BLaER1 treated with 17β-estradiol and CSF1 and Interleukin-3, amounts not matched to agents 10 nM and 100 nM (cell line): Measurements from ENCODE around the gene TTC3.

Experiments used
- H3K27ac ChIP-seq, 11 experiments: shearing (Covaris generic); formaldehyde crosslinking; 2 replicates each; pipeline ENCODE4 v1.8.1; 2022
- H3K27me3 ChIP-seq, 11 experiments: shearing (Covaris generic); formaldehyde crosslinking; 2 replicates each; pipeline ENCODE4 v1.8.1; 2022
- H3K36me3 ChIP-seq, 11 experiments: shearing (Covaris generic); formaldehyde crosslinking; 2 replicates each; pipeline ENCODE4 v1.8.1; 2022
- H3K4me1 ChIP-seq, 10 experiments: shearing (Covaris generic); formaldehyde crosslinking; 2 replicates each; pipeline ENCODE4 v1.8.1; 2022
- H3K4me2 ChIP-seq, 11 experiments: shearing (Covaris generic); formaldehyde crosslinking; 2 replicates each; pipeline ENCODE4 v1.8.1; 2022
- H3K4me3 ChIP-seq, 10 experiments: shearing (Covaris generic); formaldehyde crosslinking; 2 replicates each; pipeline ENCODE4 v1.8.1; 2022
- H3K9ac ChIP-seq, 11 experiments: shearing (Covaris generic); formaldehyde crosslinking; 2 replicates each; pipeline ENCODE4 v1.8.1; 2022
- H3K9me3 ChIP-seq, 11 experiments: shearing (Covaris generic); formaldehyde crosslinking; replicated peaks in 1 of 11; 2 replicates each; pipeline ENCODE4 v1.8.1; 2022
- H4K20me1 ChIP-seq, 11 experiments: shearing (Covaris generic); formaldehyde crosslinking; 2 replicates each; pipeline ENCODE4 v1.8.1; 2022
- Cebpa-rat ChIP-seq, 11 experiments: shearing (Covaris generic); IDR thresholded peaks; 2 replicates each; pipeline ENCODE4 v1.8.1; 2022

TTC3 gene

GRCh38 chr21:37075214-37075770 is 2.2 kb downstream of the TTC3 start:
- peaks cover 0 to 38% (median 28%) of the 10 kb centered on the region in 11 experiments; a peak in 14 of 22 replicates for H3K9me3 ChIP-seq
- peaks cover 0 to 4% (median 0%) of the 10 kb centered on the region in 11 experiments; a peak in 5 of 22 replicates for H3K36me3 ChIP-seq
- H3K4me3 ChIP-seq = peak overlapping the region in 4 of 10 experiments; percentile 86 to 90 (median 87); a peak in 4 of 20 replicates
- H4K20me1 ChIP-seq = peaks cover 0 to 51% (median 18%) of the 10 kb centered on the region in 11 experiments; a peak in 14 of 22 replicates
- peak overlapping the region in 1 of 11 experiments; percentile 93; a peak in 1 of 22 replicates for H3K9ac ChIP-seq
- no peak for TF ChIP-seq Cebpa-rat (IDR thresholded peaks at IDR 0.05)
- peak overlapping the region; percentile 50 to 98 (median 95); a peak in 21 of 22 replicates for H3K4me2 ChIP-seq
- peaks cover 31 to 44% (median 35%) of the 10 kb centered on the region in 10 experiments for H3K4me1 ChIP-seq
- H3K27me3 ChIP-seq = no peaks in the 10 kb centered on the region
- H3K27ac ChIP-seq = no peak overlapping the region

- Histone ChIP-seq H3K27me3 (no peaks in the 10 kb centered on the region), H3K9me3 (peaks cover 0 to 48% (median 34%) of the 10 kb centered on the region in 11 experiments; a peak in 16 of 22 replicates), H3K4me2 (no peak overlapping the region), H4K20me1 (peaks cover 0 to 51% (median 18%) of the 10 kb centered on the region in 11 experiments; a peak in 14 of 22 replicates), H3K4me3 (no peak overlapping the region), H3K36me3 (peaks cover 0 to 5% (median 0%) of the 10 kb centered on the region in 11 experiments; a peak in 5 of 22 replicates), H3K27ac (no peak overlapping the region), H3K4me1 (peaks cover 23 to 45% (median 26%) of the 10 kb centered on the region in 10 experiments), H3K9ac (no peak overlapping the region)
- no peak for TF ChIP-seq Cebpa-rat (IDR thresholded peaks at IDR 0.05)
Observed at GRCh38 chr21:37076087-37076850, 3.2 kb downstream of the TTC3 start.

GRCh38 chr21:37077403-37077802 is 4.3 kb downstream of the TTC3 start:
- H3K4me2 ChIP-seq = no peak overlapping the region
- no peak overlapping the region for H3K4me3 ChIP-seq
- peaks cover 0 to 13% (median 0%) of the 10 kb centered on the region in 11 experiments; a peak in 5 of 22 replicates for H3K36me3 ChIP-seq
- no peak overlapping the region for H3K27ac ChIP-seq
- H4K20me1 ChIP-seq = peaks cover 0 to 56% (median 20%) of the 10 kb centered on the region in 11 experiments; a peak in 14 of 22 replicates
- H3K4me1 ChIP-seq = peaks cover 13 to 40% (median 15%) of the 10 kb centered on the region in 10 experiments
- no peak overlapping the region for H3K9ac ChIP-seq
- H3K9me3 ChIP-seq = peaks cover 0 to 58% (median 41%) of the 10 kb centered on the region in 11 experiments; a peak in 16 of 22 replicates
- TF ChIP-seq Cebpa-rat (IDR thresholded peaks at IDR 0.05) = no peak
- no peaks in the 10 kb centered on the region for H3K27me3 ChIP-seq

GRCh38 chr21:37079211-37079824 is 6.3 kb downstream of the TTC3 start:
- no peaks in the 10 kb centered on the region for H3K27me3 ChIP-seq
- H3K9ac ChIP-seq = no peak overlapping the region
- H3K4me2 ChIP-seq = peak overlapping the region in 3 of 11 experiments; percentile 22 to 78 (median 63); a peak in 6 of 22 replicates
- H3K36me3 ChIP-seq = peaks cover 0 to 13% (median 0%) of the 10 kb centered on the region in 11 experiments; a peak in 6 of 22 replicates
- peak overlapping the region in 3 of 11 experiments; percentile 14 to 36 (median 31); a peak in 2 of 22 replicates for H3K27ac ChIP-seq
- no peak overlapping the region; a peak in 1 of 20 replicates for H3K4me3 ChIP-seq
- peaks cover 0 to 58% (median 41%) of the 10 kb centered on the region in 11 experiments; a peak in 16 of 22 replicates for H3K9me3 ChIP-seq
- no peak for TF ChIP-seq Cebpa-rat (IDR thresholded peaks at IDR 0.05)
- peaks cover 3 to 71% (median 35%) of the 10 kb centered on the region in 11 experiments; a peak in 14 of 22 replicates for H4K20me1 ChIP-seq
- H3K4me1 ChIP-seq = peaks cover 19 to 59% (median 25%) of the 10 kb centered on the region in 10 experiments

GRCh38 chr21:37082375-37082774 is 9.3 kb downstream of the TTC3 start:
- no peaks in the 10 kb centered on the region for H3K27me3 ChIP-seq
- H3K36me3 ChIP-seq = peaks cover 0 to 15% (median 1%) of the 10 kb centered on the region in 11 experiments; a peak in 7 of 22 replicates
- H4K20me1 ChIP-seq = peaks cover 11 to 71% (median 47%) of the 10 kb centered on the region in 11 experiments; a peak in 18 of 22 replicates
- peak overlapping the region in 1 of 11 experiments; percentile 5; a peak in 1 of 22 replicates for H3K4me2 ChIP-seq
- no peak overlapping the region for H3K27ac ChIP-seq
- TF ChIP-seq Cebpa-rat (IDR thresholded peaks at IDR 0.05) = no peak
- peaks cover 0 to 43% (median 28%) of the 10 kb centered on the region in 11 experiments; a peak in 15 of 22 replicates for H3K9me3 ChIP-seq
- no peak overlapping the region for H3K9ac ChIP-seq
- H3K4me1 ChIP-seq = peaks cover 7 to 47% (median 14%) of the 10 kb centered on the region in 10 experiments; a peak in 18 of 20 replicates
- H3K4me3 ChIP-seq = no peak overlapping the region

GRCh38 chr21:37082856-37083528 is 9.9 kb downstream of the TTC3 start:
- TF ChIP-seq Cebpa-rat (IDR thresholded peaks at IDR 0.05) = peak in 2 of 11 experiments; percentile 20 to 54; a peak in 3 of 22 replicates
- Histone ChIP-seq H3K9ac (no peak overlapping the region), H4K20me1 (peaks cover 12 to 71% (median 53%) of the 10 kb centered on the region in 11 experiments; a peak in 18 of 22 replicates), H3K27me3 (no peaks in the 10 kb centered on the region), H3K4me1 (peaks cover 7 to 47% (median 14%) of the 10 kb centered on the region in 10 experiments; a peak in 18 of 20 replicates), H3K27ac (peak overlapping the region in 4 of 11 experiments; percentile 3 to 36 (median 24); a peak in 6 of 22 replicates), H3K9me3 (peaks cover 0 to 37% (median 21%) of the 10 kb centered on the region in 11 experiments; a peak in 15 of 22 replicates), H3K4me2 (peak overlapping the region in 10 of 11 experiments; percentile 1 to 57 (median 39); a peak in 15 of 22 replicates), H3K4me3 (no peak overlapping the region), H3K36me3 (peaks cover 0 to 21% (median 7%) of the 10 kb centered on the region in 11 experiments; a peak in 14 of 22 replicates)

GRCh38 chr21:37085726-37086125 is 12.7 kb downstream of the TTC3 start:
- Histone ChIP-seq H3K4me2 (no peak overlapping the region), H3K27ac (peak overlapping the region in 1 of 11 experiments; percentile 13; a peak in 1 of 22 replicates), H3K27me3 (no peaks in the 10 kb centered on the region), H3K9ac (no peak overlapping the region), H4K20me1 (peaks cover 12 to 81% (median 53%) of the 10 kb centered on the region in 11 experiments; a peak in 18 of 22 replicates), H3K4me3 (no peak overlapping the region), H3K36me3 (peaks cover 10 to 48% (median 31%) of the 10 kb centered on the region in 11 experiments; a peak in 21 of 22 replicates), H3K4me1 (peaks cover 7 to 30% (median 13%) of the 10 kb centered on the region in 10 experiments; a peak in 18 of 20 replicates), H3K9me3 (peaks cover 0 to 16% (median 8%) of the 10 kb centered on the region in 11 experiments; a peak in 11 of 22 replicates)
- no peak for TF ChIP-seq Cebpa-rat (IDR thresholded peaks at IDR 0.05)
